Neural cell (in vitro differentiated cells): ENCODE data around the gene NCKAP5.

Experiments used
- EP300 ChIP-seq: fragments of 450-650 bp; conservative IDR thresholded peaks from 2 replicates; pipeline ENCODE4 v1.6.1; 2014; ENCODE audit warnings: antibody characterized with exemption, mild to moderate bottlenecking, moderate library complexity; ENCODE audit not compliant: poor library complexity, severe bottlenecking
- RAD21 ChIP-seq: fragments of 450-650 bp; conservative IDR thresholded peaks from 2 replicates; pipeline ENCODE4 v1.6.1; 2014; ENCODE audit warnings: antibody characterized with exemption, mild to moderate bottlenecking, moderate library complexity
- TF ChIP-seq, protein P1 (sequence below): fragments of 450-650 bp; IDR thresholded peaks from 2 replicates; pipeline ENCODE4 v1.5.1; 2014; ENCODE audit warnings: antibody characterized with exemption, mild to moderate bottlenecking, moderate library complexity; ENCODE audit not compliant: poor library complexity, severe bottlenecking

DNA sequence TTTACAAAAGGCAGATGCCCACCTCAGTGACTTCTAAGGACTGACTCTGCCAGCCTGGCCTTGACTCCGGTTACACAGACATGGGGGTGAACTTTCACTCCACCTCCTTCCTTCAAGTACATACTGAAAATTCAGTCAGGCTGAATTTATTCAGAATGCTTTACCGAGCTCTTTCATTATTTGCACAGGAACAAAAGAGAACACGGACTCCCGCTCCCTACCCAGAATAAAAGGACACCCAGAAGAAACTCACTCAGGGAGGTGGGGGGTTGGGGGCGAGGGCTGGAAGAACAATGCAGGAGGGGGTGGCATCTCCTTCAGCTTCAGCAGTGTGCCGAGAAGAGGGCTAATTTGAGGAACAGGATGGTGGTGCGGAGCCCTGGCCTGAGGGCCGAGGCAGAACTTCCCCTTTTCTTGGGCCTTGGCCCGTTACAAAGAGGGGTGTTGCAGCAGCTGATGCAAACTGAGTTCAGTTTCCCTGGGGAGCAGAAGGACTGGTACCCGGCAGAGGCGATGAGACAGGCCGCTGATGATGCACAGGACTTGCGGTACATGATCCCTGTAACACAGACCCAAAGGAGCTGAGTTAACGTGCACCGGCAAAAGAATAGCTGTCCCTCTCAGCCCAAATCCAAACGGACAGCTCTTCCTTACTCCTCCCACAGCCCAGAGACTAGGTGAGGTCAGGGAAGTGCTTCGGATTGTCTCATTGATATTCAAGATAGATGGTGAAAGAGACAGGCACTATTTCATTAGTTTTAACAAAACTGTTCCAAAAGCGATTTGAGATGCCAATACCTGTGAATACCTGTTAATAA lies 922.3 kb downstream of the NCKAP5 start:
- TF ChIP-seq EP300 (no peak), RAD21 (no peak)
- TF ChIP-seq, protein P1, sequence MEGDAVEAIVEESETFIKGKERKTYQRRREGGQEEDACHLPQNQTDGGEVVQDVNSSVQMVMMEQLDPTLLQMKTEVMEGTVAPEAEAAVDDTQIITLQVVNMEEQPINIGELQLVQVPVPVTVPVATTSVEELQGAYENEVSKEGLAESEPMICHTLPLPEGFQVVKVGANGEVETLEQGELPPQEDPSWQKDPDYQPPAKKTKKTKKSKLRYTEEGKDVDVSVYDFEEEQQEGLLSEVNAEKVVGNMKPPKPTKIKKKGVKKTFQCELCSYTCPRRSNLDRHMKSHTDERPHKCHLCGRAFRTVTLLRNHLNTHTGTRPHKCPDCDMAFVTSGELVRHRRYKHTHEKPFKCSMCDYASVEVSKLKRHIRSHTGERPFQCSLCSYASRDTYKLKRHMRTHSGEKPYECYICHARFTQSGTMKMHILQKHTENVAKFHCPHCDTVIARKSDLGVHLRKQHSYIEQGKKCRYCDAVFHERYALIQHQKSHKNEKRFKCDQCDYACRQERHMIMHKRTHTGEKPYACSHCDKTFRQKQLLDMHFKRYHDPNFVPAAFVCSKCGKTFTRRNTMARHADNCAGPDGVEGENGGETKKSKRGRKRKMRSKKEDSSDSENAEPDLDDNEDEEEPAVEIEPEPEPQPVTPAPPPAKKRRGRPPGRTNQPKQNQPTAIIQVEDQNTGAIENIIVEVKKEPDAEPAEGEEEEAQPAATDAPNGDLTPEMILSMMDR = no peak
